Transverse colon (tissue), 4 donors: ENCODE results near the gene AEBP2.

ENCODE experiments used
- CTCF ChIP-seq, 5 experiments: fragments of 200-600 bp in 3 of 5; fragments of 450-650 bp in 2 of 5; sonication (generic) in 3 of 5; IDR thresholded peaks; 1 replicate in 2 of 5; 2 replicates in 3 of 5; pipeline ENCODE4 v1.5.1; 2016 to 2017; ENCODE audit warnings: antibody characterized with exemption in 5 of 5, inconsistent platforms in 3 of 5, mild to moderate bottlenecking in 2 of 5, moderate library complexity in 1 of 5
- POLR2AphosphoS5 ChIP-seq, 3 donors: sonication (generic); formaldehyde crosslinking; IDR thresholded peaks; one replicate each; pipeline ENCODE4 v1.6.1; 2016; ENCODE audit warnings: antibody characterized with exemption in 3 of 3

- TF ChIP-seq POLR2AphosphoS5 (IDR thresholded peaks at IDR 0.05) (no peak), CTCF (IDR thresholded peaks at IDR 0.05) (no peak)
Measured at GRCh38 chr12:19410211-19410610, 29.1 kb upstream of the AEBP2 start.
